Type B pancreatic cell (in vitro differentiated cells): ENCODE measurements around the gene PITPNC1. TPM values are rescaled to one million over a fixed set of nuclear protein-coding genes. Genes with fewer than 3 reads are reported as not detected.

Experiments
- DNase-seq: peaks from one replicate; pipeline ENCODE4 v3.0.0; 2021; ENCODE audit warnings: mixed read lengths; ENCODE audit not compliant: unreplicated experiment; ENCODE audit errors: extremely low spot score
- H3K27ac Mint-ChIP-seq: 2 replicates; pipeline ENCODE4 v1.8.0; 2021; ENCODE audit warnings: mild to moderate bottlenecking, mixed read lengths
- H3K27me3 Mint-ChIP-seq: 2 replicates; pipeline ENCODE4 v1.8.0; 2021; ENCODE audit warnings: mixed read lengths
- H3K36me3 Mint-ChIP-seq: 2 replicates; pipeline ENCODE4 v1.8.0; 2021; ENCODE audit warnings: mixed read lengths
- H3K4me1 Mint-ChIP-seq: one replicate; pipeline ENCODE4 v1.8.0; 2021; ENCODE audit warnings: mixed read lengths; ENCODE audit not compliant: unreplicated experiment
- H3K4me3 Mint-ChIP-seq: 2 replicates; pipeline ENCODE4 v1.8.0; 2021; ENCODE audit warnings: mild to moderate bottlenecking, mixed read lengths
- H3K9me3 Mint-ChIP-seq: 2 replicates; pipeline ENCODE4 v1.8.0; 2021; ENCODE audit warnings: mixed read lengths
- total RNA-seq: library from RNA; stranded (reverse); gene quantifications from 2 replicates; pipeline ENCODE4 v1.2.1, GENCODE V29; 2021; ENCODE audit warnings: low replicate concordance
- TF ChIP-seq, protein P1 (sequence below): fragments of 200-600 bp; sonication (generic); conservative IDR thresholded peaks from 2 replicates; pipeline ENCODE4 v1.5.0; 2021; ENCODE audit warnings: antibody characterized with exemption, mild to moderate bottlenecking

Gene PITPNC1
- total RNA-seq, 1 donor from 2014 or later = 18.7 TPM

DNA sequence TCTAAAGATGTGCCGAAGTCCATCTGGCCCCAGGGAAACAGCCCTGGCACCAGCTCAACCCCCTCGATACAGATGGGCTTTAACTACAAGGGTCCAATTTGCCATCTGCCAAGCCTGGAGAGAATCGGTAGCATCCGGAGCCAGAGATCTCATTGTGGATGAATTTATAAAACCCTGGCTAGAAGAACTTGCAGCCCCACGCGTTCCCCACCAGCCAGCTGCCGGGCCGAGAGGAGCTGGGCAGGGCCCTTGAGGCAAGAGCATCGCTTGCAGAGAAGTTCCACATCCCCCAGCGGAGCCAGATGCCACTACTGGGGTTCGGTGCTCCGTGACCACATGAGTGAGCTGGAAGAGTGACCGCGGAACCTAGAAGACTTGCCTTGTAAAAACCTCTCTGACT is 275.4 kb downstream of the PITPNC1 start:
- H3K4me3 Mint-ChIP-seq = no peak overlapping the region
- H3K27ac Mint-ChIP-seq = no peak overlapping the region
- DNase-seq = no peak
- TF ChIP-seq, protein P1, sequence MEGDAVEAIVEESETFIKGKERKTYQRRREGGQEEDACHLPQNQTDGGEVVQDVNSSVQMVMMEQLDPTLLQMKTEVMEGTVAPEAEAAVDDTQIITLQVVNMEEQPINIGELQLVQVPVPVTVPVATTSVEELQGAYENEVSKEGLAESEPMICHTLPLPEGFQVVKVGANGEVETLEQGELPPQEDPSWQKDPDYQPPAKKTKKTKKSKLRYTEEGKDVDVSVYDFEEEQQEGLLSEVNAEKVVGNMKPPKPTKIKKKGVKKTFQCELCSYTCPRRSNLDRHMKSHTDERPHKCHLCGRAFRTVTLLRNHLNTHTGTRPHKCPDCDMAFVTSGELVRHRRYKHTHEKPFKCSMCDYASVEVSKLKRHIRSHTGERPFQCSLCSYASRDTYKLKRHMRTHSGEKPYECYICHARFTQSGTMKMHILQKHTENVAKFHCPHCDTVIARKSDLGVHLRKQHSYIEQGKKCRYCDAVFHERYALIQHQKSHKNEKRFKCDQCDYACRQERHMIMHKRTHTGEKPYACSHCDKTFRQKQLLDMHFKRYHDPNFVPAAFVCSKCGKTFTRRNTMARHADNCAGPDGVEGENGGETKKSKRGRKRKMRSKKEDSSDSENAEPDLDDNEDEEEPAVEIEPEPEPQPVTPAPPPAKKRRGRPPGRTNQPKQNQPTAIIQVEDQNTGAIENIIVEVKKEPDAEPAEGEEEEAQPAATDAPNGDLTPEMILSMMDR = no peak
- no peaks in the 10 kb centered on the region for H3K27me3 Mint-ChIP-seq
- H3K4me1 Mint-ChIP-seq = peaks cover 4% of the 10 kb centered on the region
- no peaks in the 10 kb centered on the region for H3K9me3 Mint-ChIP-seq
- no peaks in the 10 kb centered on the region for H3K36me3 Mint-ChIP-seq

DNA sequence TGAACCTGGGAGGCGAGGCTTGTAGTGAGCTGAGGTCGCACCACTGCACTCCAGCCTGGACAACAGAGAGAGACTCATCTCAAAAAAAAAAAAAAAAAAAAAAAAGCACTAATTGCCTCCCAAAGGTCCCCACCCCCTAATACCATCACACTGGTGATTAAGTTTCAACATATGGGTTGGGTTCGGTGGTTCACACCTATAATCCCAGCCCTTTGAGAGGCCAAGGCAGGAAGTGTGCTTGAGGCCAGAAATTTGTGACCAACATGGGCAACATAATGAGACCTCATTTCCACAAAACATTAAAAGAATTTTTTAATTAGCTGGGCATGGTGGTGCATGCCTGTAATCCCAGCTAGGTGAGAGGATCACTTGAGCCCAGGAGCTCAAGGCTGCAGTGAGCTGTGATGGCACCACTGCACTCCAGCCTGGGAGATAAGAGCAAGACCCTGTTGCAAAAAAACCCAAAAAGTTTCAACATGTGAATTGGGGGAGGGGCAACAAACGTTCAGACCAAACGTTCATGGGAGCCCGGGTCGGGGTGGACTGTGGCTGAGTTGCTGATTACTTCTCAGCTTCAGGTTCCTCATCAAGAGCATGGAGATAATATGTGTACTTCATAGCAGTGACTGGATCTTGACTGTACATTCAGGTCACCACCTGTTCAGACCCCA is 278.5 kb downstream of the PITPNC1 start:
- TF ChIP-seq, protein P1 = no peak
- H3K27ac Mint-ChIP-seq = no peak overlapping the region
- H3K4me1 Mint-ChIP-seq = peaks cover 4% of the 10 kb centered on the region
- H3K9me3 Mint-ChIP-seq = peaks cover 4% of the 10 kb centered on the region
- no peaks in the 10 kb centered on the region for H3K27me3 Mint-ChIP-seq
- no peak for DNase-seq
- no peak overlapping the region for H3K4me3 Mint-ChIP-seq
- H3K36me3 Mint-ChIP-seq = no peaks in the 10 kb centered on the region

GRCh38 chr17:67656494-67657203 is 279.6 kb downstream of the PITPNC1 start:
- Mint-ChIP-seq H3K9me3 (peaks cover 4% of the 10 kb centered on the region), H3K36me3 (no peaks in the 10 kb centered on the region), H3K27ac (no peak overlapping the region), H3K27me3 (no peaks in the 10 kb centered on the region), H3K4me1 (peaks cover under 1% of the 10 kb centered on the region), H3K4me3 (no peak overlapping the region)
- no peak for DNase-seq
- TF ChIP-seq, protein P1 = no peak

DNA sequence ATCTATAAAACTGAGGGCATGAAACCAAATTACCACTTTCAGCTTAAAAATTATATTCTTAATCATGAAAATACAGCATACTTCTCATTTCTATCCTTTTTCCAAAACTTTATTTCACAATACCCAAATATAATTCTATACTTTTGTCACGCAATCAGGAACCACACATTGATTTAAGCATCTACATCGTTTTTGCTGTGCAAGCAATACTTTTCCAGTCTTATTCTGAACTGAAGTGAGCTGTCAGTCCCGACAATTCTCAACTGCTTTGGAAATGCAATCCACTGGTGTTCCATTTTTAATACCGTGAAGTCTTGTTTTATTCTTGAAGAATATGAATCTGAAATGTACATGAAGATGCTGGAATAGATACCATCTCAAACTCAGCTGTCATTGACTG is 280.5 kb downstream of the PITPNC1 start:
- TF ChIP-seq, protein P1 = no peak
- Mint-ChIP-seq H3K27ac (no peak overlapping the region), H3K4me1 (no peaks in the 10 kb centered on the region), H3K4me3 (no peak overlapping the region), H3K9me3 (peaks cover 4% of the 10 kb centered on the region), H3K36me3 (no peaks in the 10 kb centered on the region), H3K27me3 (no peaks in the 10 kb centered on the region)
- no peak for DNase-seq

DNA sequence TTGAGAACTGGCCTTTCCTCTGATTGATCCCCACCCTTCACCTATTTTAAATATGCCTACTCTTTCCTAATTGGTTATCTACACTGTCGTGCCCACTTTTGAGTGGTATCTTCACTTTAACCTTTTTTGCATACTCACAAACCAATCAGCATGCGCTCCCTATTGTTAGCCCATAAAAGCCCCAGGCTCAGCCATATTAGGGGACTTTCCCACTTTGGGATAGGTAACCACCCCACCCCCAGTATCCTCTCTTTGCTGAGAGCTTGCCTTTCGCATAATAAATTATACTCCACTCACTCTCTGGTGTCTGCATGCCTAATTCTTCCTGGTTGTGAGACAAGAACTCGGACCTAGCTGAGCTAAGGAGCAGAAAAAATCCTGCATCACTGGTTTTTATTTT is 281.2 kb downstream of the PITPNC1 start:
- no peaks in the 10 kb centered on the region for H3K4me1 Mint-ChIP-seq
- TF ChIP-seq, protein P1 = no peak
- DNase-seq = no peak
- H3K9me3 Mint-ChIP-seq = peaks cover 4% of the 10 kb centered on the region
- H3K27ac Mint-ChIP-seq = no peak overlapping the region
- H3K4me3 Mint-ChIP-seq = no peak overlapping the region
- no peaks in the 10 kb centered on the region for H3K27me3 Mint-ChIP-seq
- no peaks in the 10 kb centered on the region for H3K36me3 Mint-ChIP-seq
